Femur (tissue), 1 donor: Measurements from ENCODE around the gene SH2D3C.

Source experiments
- DNase-seq: peaks from one replicate; pipeline ENCODE4 v3.0.0-alpha.2; 2017

SH2D3C gene

GRCh38 chr9:127715470-127716337, 62.8 kb downstream of the SH2D3C start, which contains the start of the genes PTRH1 and TTC16:
Gene PTRH1 (minus strand): TSS chr9:127715663. CDS start chr9:127715639, 24 bp downstream.
Gene TTC16 (plus strand): TSS chr9:127716079. CDS start chr9:127716146, 67 bp downstream.
- peak; percentile 98 for DNase-seq

GRCh38 chr9:127714951-127715469, 63.5 kb downstream of the SH2D3C start:
- peak; percentile 37 for DNase-seq

GRCh38 chr9:127714020-127714750, 64.3 kb downstream of the SH2D3C start:
- no peak for DNase-seq

GRCh38 chr9:127712867-127713266, 65.6 kb downstream of the SH2D3C start:
- DNase-seq = no peak

GRCh38 chr9:127712371-127712770, 66.1 kb downstream of the SH2D3C start:
- DNase-seq = no peak

- peak; percentile 46 for DNase-seq
Observed at GRCh38 chr9:127711831-127712274, 66.6 kb downstream of the SH2D3C start.

GRCh38 chr9:127711226-127711701, 67.2 kb downstream of the SH2D3C start:
- DNase-seq = no peak

- DNase-seq = no peak
Observed at GRCh38 chr9:127710204-127710783, 68.2 kb downstream of the SH2D3C start.

- no peak for DNase-seq
Observed at GRCh38 chr9:127708952-127709587, 69.4 kb downstream of the SH2D3C start.

GRCh38 chr9:127707766-127708165, 70.7 kb downstream of the SH2D3C start:
- no peak for DNase-seq

GRCh38 chr9:127706836-127707241, 71.6 kb downstream of the SH2D3C start, which contains the start of gene CFAP157:
Gene CFAP157 (plus strand): TSS chr9:127706988. CDS start chr9:127707032, 44 bp downstream.
- DNase-seq = no peak

GRCh38 chr9:127705577-127706379, 72.7 kb downstream of the SH2D3C start:
- no peak for DNase-seq

GRCh38 chr9:127703289-127703946, 75.0 kb downstream of the SH2D3C start:
- DNase-seq = no peak

- no peak for DNase-seq
Observed at GRCh38 chr9:127700594-127701255, 77.7 kb downstream of the SH2D3C start.

GRCh38 chr9:127700140-127700539, 78.3 kb downstream of the SH2D3C start:
- DNase-seq = no peak

- DNase-seq = peak; percentile 98
Observed at GRCh38 chr9:127698985-127699670, 79.3 kb downstream of the SH2D3C start.

GRCh38 chr9:127698386-127698785, 80.1 kb downstream of the SH2D3C start:
- DNase-seq = no peak

- DNase-seq = no peak
Observed at GRCh38 chr9:127697575-127697974, 80.9 kb downstream of the SH2D3C start.

GRCh38 chr9:127694890-127695720, 83.4 kb downstream of the SH2D3C start:
- DNase-seq = no peak
